K562 (cell line): ENCODE results near the gene IGSF9. TPM values are rescaled to one million over a fixed set of nuclear protein-coding genes. Genes with fewer than 3 reads are reported as not detected.

Source experiments
- ATAC-seq: fragments of 200-7000 bp; cut with Tn5 transposase; 3 replicates; pipeline ENCODE4 v1.9.1; 2020; ENCODE audit warnings: moderate library complexity
- BruUV-seq: library from RNA; stranded (reverse); fragments of 400-500 nt; replicated peaks from 2 replicates; lab custom pipeline; 2021; lab: Mats Ljungman, UMichigan
- CTCF ChIA-PET: fragments of 300-600 bp; formaldehyde crosslinking; extraction: SDS; loops from one replicate; lab custom pipeline; 2021; ENCODE audit warnings: low intra/inter-chr PET ratio; lab: Yijun Ruan, JAX
- POLR2A ChIA-PET: fragments of 300-600, 350-650 bp; sonication (Branson Sonifier 250); formaldehyde crosslinking; extraction: SDS; loops from one replicate; lab custom pipeline; 2021; ENCODE audit warnings: antibody characterized with exemption, inconsistent platforms; lab: Yijun Ruan, JAX
- DNase-seq, 4 experiments: peaks; one replicate each; pipeline versions ENCODE4 v3.0.0 to v3.0.0-alpha.2; 2011 to 2018; ENCODE audit warnings: low spot score in 3 of 4, mixed read lengths in 3 of 4; ENCODE audit errors: extremely low read depth in 1 of 4
- FAIRE-seq: peaks from 2 replicates; lab custom pipeline; 2011; peaks lifted over from hg19 to GRCh38; lab: Jason Lieb, UNC
- H2AFZ ChIP-seq: 2 replicates; pipeline ENCODE4 v1.6.0; 2011; ENCODE audit warnings: low read depth, low read length, control low read depth, inconsistent platforms
- H3K27ac ChIP-seq: fragments of 200-600 bp; 3 replicates; pipeline ENCODE4 v1.8.0; 2011; ENCODE audit warnings: low read depth, mild to moderate bottlenecking, control low read depth, inconsistent platforms, low read length, moderate library complexity, mixed read lengths; ENCODE audit errors: extremely low read depth
- H3K27me3 ChIP-seq, 2 experiments: fragments of 300-600 bp in 1 of 2; 2 replicates in 1 of 2; 3 replicates in 1 of 2; pipeline versions ENCODE4 v1.6.0 to v1.8.0; 2011; ENCODE audit warnings: inconsistent platforms in 2 of 2, low read length in 2 of 2, mild to moderate bottlenecking in 1 of 2, mixed read lengths in 1 of 2, moderate library complexity in 1 of 2; ENCODE audit not compliant: control insufficient read depth in 2 of 2, insufficient read depth in 2 of 2
- H3K36me3 ChIP-seq: fragments of 300-600 bp; 3 replicates; pipeline ENCODE4 v1.8.0; 2011; ENCODE audit warnings: mild to moderate bottlenecking, low read length, inconsistent platforms; ENCODE audit not compliant: control insufficient read depth, insufficient read depth
- H3K4me1 ChIP-seq, 2 experiments: fragments of 200-600 bp in 1 of 2; replicated peaks in 1 of 2; 2 replicates in 1 of 2; 3 replicates in 1 of 2; pipeline versions ENCODE4 v1.5.1 to v1.8.0; 2011; ENCODE audit warnings: inconsistent platforms in 2 of 2, low read length in 2 of 2, mild to moderate bottlenecking in 1 of 2, mixed read lengths in 1 of 2, moderate library complexity in 1 of 2; ENCODE audit not compliant: control insufficient read depth in 2 of 2, insufficient read depth in 2 of 2
- H3K4me2 ChIP-seq: 2 replicates; pipeline ENCODE4 v1.6.1; 2011; ENCODE audit warnings: low read length, control low read depth, inconsistent platforms, mixed read lengths; ENCODE audit not compliant: insufficient read depth
- H3K4me3 ChIP-seq: fragments of 200-600 bp; sonication (generic), shearing (Covaris generic); 2 replicates; pipeline ENCODE4 v1.5.1; 2016; ENCODE audit warnings: control low read depth, inconsistent platforms
- H3K79me2 ChIP-seq: fragments of 200-600 bp; 3 replicates; pipeline ENCODE4 v1.8.0; 2011; ENCODE audit warnings: low read length, inconsistent platforms; ENCODE audit not compliant: control insufficient read depth, insufficient read depth
- H3K9ac ChIP-seq, 2 experiments: 2 replicates each; pipeline versions ENCODE4 v1.6.0 to v1.6.1; 2011; ENCODE audit warnings: low read depth in 2 of 2, low read length in 2 of 2, control low read depth in 1 of 2, inconsistent platforms in 1 of 2, mild to moderate bottlenecking in 1 of 2, mixed read lengths in 1 of 2; ENCODE audit not compliant: insufficient read depth in 1 of 2
- H3K9me1 ChIP-seq: one replicate; pipeline ENCODE4 v1.6.0; 2011; ENCODE audit warnings: inconsistent platforms, mild to moderate bottlenecking, low read length, moderate library complexity; ENCODE audit not compliant: control insufficient read depth, insufficient read depth
- H3K9me3 ChIP-seq: replicated peaks from 2 replicates; pipeline ENCODE4 v1.5.1; 2011; ENCODE audit warnings: low read depth, low read length, inconsistent platforms; ENCODE audit not compliant: control insufficient read depth, insufficient read depth
- H4K20me1 ChIP-seq: replicated peaks from 2 replicates; pipeline ENCODE4 v1.6.1; 2011; ENCODE audit warnings: low read length, inconsistent platforms, mixed read lengths; ENCODE audit not compliant: control insufficient read depth, insufficient read depth
- CEBPG ChIP-seq, 3 experiments: fragments of 200-800 bp in 1 of 3; sonication (Bioruptor generic) in 1 of 3; sonication (generic) in 1 of 3; formaldehyde crosslinking in 1 of 3; IDR thresholded peaks in 2 of 3; conservative IDR thresholded peaks in 1 of 3; 2 replicates each; pipeline versions ENCODE4 v1.6.1 to v1.8.0; 2016 to 2022; ENCODE audit warnings: missing compliant biosample characterization in 2 of 3, missing genetic modification characterization in 2 of 3, mild to moderate bottlenecking in 1 of 3, missing genetic modification reagents in 1 of 3
- FOSL1 ChIP-seq: fragments of 200-800 bp; sonication (Bioruptor generic); conservative IDR thresholded peaks from 2 replicates; pipeline ENCODE4 v1.6.1; 2016; ENCODE audit warnings: missing genetic modification characterization, missing compliant biosample characterization
- PHB ChIP-seq: fragments of 250-450 bp; sonication (Bioruptor Pico); IDR thresholded peaks from 2 replicates; pipeline ENCODE4 v1.5.0; 2021
- SREBF2 ChIP-seq: sonication (generic); formaldehyde crosslinking; IDR thresholded peaks from 2 replicates; pipeline ENCODE4 v1.4.0; 2020; ENCODE audit warnings: mild to moderate bottlenecking, missing genetic modification reagents
- ZNF311 ChIP-seq: fragments of 250-450 bp; sonication (Bioruptor Pico); IDR thresholded peaks from 2 replicates; pipeline ENCODE4 v1.4.0; 2020; ENCODE audit warnings: mild to moderate bottlenecking, moderate library complexity
- WGBS: fragments of 100-300 bp; shearing (Covaris generic); methylation state at CpG from one replicate; pipeline ENCODE4 v1.1.6; 2016; ENCODE audit warnings: low coverage, mixed read lengths; ENCODE audit not compliant: insufficient coverage; ENCODE audit errors: missing lambda C conversion rate; 5-methylcytosine and 5-hydroxymethylcytosine counted together
- in situ Hi-C: fragments of 300-500 bp; cut with MboI; formaldehyde crosslinking; loops from 4 replicates; pipeline ENCODE4 v1.15.0; 2018; ENCODE audit warnings: inconsistent platforms, mixed read lengths
- intact Hi-C: fragments of 100-400 bp; cut with micrococcal nuclease; formaldehyde crosslinking; loops from 2 replicates; pipeline ENCODE4 v1.14.2; 2022
- polyA plus RNA-seq, 8 experiments: library from polyadenylated mRNA; depleted of rRNA in 4 of 8; stranded (reverse) in 5 of 8; unstranded in 3 of 8; fragments of >200 nt; fragmentation: Nextera tagmentation in 2 of 8; fragmentation: Illumina TruSeq in 1 of 8; extraction: Ambion mirVana in 2 of 8; extraction: Trizol in 1 of 8; gene quantifications; 2 replicates each; pipeline versions ENCODE4 v1.2.1 to v1.2.3, GENCODE V29; 2011 to 2014; ENCODE audit warnings: inconsistent platforms in 1 of 8, missing spikeins in 1 of 8
- total RNA-seq, 7 experiments: library from RNA; depleted of rRNA in 6 of 7; stranded (reverse); fragments of >200 nt in 6 of 7; fragmentation: Illumina TruSeq in 2 of 7; extraction: Trizol in 2 of 7; gene quantifications; 2 replicates each; pipeline versions ENCODE4 v1.2.1 to v1.2.3, GENCODE V29; 2011 to 2021; ENCODE audit warnings: low replicate concordance in 1 of 7
- TF ChIP-seq, protein P1 (sequence below), 3 experiments: fragments of 200-800 bp in 1 of 3; sonication (Bioruptor generic) in 1 of 3; sonication (generic) in 1 of 3; formaldehyde crosslinking in 1 of 3; IDR thresholded peaks; 2 replicates each; pipeline versions ENCODE4 v1.6.1 to v1.8.0; 2016 to 2022; ENCODE audit warnings: mild to moderate bottlenecking in 2 of 3, missing compliant biosample characterization in 2 of 3, missing genetic modification characterization in 2 of 3, missing genetic modification reagents in 1 of 3

The IGSF9 gene
- total and polyA plus RNA-seq, 9 of the 15 experiments (the other 6 are each of a cell fraction or from before 2014, with no cell fraction given): 0.03 to 0.29 (median 0.07) TPM; not detected in 1

DNA sequence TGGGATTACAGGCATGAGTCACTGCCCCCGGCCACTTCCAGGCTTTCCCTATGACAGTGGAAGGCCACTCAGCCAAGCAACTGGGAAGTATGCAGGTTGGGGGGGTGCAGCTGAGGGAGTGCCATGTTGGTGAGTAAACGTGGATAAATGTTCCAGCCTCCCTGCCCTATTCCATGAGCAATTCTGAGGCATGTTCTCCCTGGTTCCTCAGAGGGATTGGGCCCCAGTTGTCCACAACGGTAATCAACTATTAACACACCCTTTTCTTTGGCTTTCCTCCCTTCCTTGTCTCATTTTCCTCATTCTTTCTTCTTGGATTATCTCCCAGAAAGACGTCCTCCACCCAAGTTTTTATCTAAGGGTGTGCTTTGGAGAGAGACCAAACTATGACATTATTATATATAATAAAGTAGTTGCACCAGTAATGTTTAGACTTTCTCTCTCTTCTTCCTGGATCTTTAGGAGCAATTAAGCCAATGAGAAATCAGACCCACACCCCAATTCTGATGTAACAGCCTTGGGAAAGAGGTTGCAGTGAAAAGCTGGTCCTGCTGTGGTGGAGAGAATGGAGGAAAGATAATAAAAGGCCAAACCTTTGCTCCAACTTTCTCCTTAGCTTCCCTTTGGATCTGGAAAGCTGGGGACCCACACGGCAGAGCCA is 15.4 kb upstream of the IGSF9 start:
- no peak overlapping the region for H3K4me3 ChIP-seq
- no peak for DNase-seq
- H3K36me3 ChIP-seq: no peaks in the 10 kb centered on the region
- in situ Hi-C loops: no loop called here
- H3K9me3 ChIP-seq: no peaks in the 10 kb centered on the region
- peak overlapping the region; percentile 21; the same call in 1 of the 2 replicates for H3K4me2 ChIP-seq
- H3K79me2 ChIP-seq: no peaks in the 10 kb centered on the region
- ATAC-seq: no peak
- no peaks in the 10 kb centered on the region for H3K9me1 ChIP-seq
- no peak for TF ChIP-seq SREBF2
- TF ChIP-seq, protein P1, sequence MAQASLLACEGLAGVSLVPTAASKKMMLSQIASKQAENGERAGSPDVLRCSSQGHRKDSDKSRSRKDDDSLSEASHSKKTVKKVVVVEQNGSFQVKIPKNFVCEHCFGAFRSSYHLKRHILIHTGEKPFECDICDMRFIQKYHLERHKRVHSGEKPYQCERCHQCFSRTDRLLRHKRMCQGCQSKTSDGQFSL (CRISPR knock-in tag; IDR thresholded peaks at IDR 0.05): peak; percentile 64
- TF ChIP-seq, protein P1 (tag; IDR thresholded peaks at IDR 0.05): no peak
- TF ChIP-seq ZNF311 (CRISPR knock-in tag): no peak
- TF ChIP-seq PHB (CRISPR knock-in tag): no peak
- TF ChIP-seq CEBPG (CRISPR knock-in tag; IDR thresholded peaks at IDR 0.05): no peak
- TF ChIP-seq CEBPG (tag; conservative IDR thresholded peaks at IDR 0.05 in 1 of 2, IDR thresholded peaks at IDR 0.05 in 1 of 2): peak in 1 of 2 experiments; percentile 26; a peak in 1 of 4 replicates
- 0 out of 2 replicates have a peak, but pooled peaks have one; percentile 33 for TF ChIP-seq FOSL1 (tag)
- WGBS: 7% methylated on average over 5 of the region's 5 CpGs
- POLR2A ChIA-PET: interaction anchor here (0.6 kb wide), 1 partner anchor 113 kb away, joined by 6 read pairs; no protein-coding TSS in a partner anchor
- CTCF ChIA-PET: no interaction called here
- peak overlapping the region; percentile 57; the same call in 1 of the 2 replicates for H2AFZ ChIP-seq
- intact Hi-C loops: no loop called here
- no peak for FAIRE-seq
- H3K27ac ChIP-seq: no peak overlapping the region
- peaks cover 26 to 30% of the 10 kb centered on the region in 2 experiments for H3K4me1 ChIP-seq
- BruUV-seq: no TSS peak
- no peak overlapping the region for H3K9ac ChIP-seq
- no peaks in the 10 kb centered on the region for H4K20me1 ChIP-seq
- peaks cover 2 to 5% of the 10 kb centered on the region in 2 experiments; a peak in 2 of 5 replicates for H3K27me3 ChIP-seq
